Brain microvascular endothelial cell (primary cell): ENCODE results near the gene PSMA1.
A peak's percentile ranks its signal among the peaks of the same experiment; 100 is the strongest.
"Not testable (repeated sequence)": the region's sequence is repeated elsewhere in the genome, so short reads cannot be mapped to it uniquely, and the experiment has no call there.

Experiments
- DNase-seq: peaks from one replicate; pipeline ENCODE4 v3.0.0-alpha.2; 2020
- H3K27ac ChIP-seq: fragments of 250-450 bp; sonication (Bioruptor Pico); 2 replicates; pipeline ENCODE4 v1.5.1; 2020; ENCODE audit warnings: mild to moderate bottlenecking, moderate library complexity
- H3K27me3 ChIP-seq: fragments of 250-450 bp; sonication (Bioruptor Pico); replicated peaks from 2 replicates; pipeline ENCODE4 v1.5.1; 2020; ENCODE audit warnings: mild to moderate bottlenecking
- H3K36me3 ChIP-seq: fragments of 250-450 bp; sonication (Bioruptor Pico); replicated peaks from 2 replicates; pipeline ENCODE4 v1.5.1; 2020; ENCODE audit warnings: mild to moderate bottlenecking
- H3K4me3 ChIP-seq: 2 replicates; pipeline ENCODE4 v1.5.1; 2011; ENCODE audit warnings: low read depth, mild to moderate bottlenecking, control low read depth, low read length, moderate library complexity
- in situ Hi-C: cut with HindIII; loops from 2 replicates; pipeline ENCODE4 v1.10.0; 2017; ENCODE audit warnings: low sequenced_read_pairs, low pct_ligation_motif_present
- TF ChIP-seq, protein P1 (sequence below): IDR thresholded peaks from 2 replicates; pipeline ENCODE4 v1.5.1; 2011; ENCODE audit warnings: low read depth, mild to moderate bottlenecking, moderate library complexity, low read length, control low read depth, inconsistent platforms; ENCODE audit errors: missing control alignments

The PSMA1 gene

DNA sequence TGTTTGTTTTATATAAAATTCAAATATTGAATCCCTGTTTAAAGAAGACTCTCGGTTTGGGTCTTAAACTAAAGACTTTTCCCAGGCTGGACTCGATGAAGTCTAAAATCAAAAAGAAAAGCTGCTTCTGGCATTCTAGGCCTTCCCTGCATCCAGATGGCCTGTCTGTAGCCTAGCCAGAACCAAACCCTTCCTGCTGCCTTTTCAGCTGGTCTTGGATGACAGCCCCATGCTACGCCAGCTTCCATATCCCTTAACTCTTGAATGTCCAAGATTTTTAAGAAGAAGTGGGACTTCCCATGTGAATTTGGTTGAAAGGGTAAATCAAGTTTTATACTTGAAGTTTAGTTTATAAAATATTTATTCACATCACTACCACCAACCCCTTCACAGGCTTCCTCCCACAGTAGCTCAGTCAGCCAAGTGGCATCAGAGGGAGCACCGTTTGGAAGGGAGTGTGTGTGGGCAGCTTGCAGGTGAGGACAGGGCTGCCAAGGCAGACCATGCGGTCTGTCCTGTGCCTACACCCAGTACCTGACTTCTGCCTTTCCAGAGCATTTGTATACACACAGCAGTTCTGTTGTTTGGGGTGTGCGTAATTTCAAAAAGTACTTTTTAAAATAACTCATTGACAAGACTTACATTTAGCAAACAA lies 18.2 kb upstream of the PSMA1 start:
- Histone ChIP-seq H3K36me3 (no peaks in the 10 kb centered on the region), H3K27me3 (no peaks in the 10 kb centered on the region), H3K4me3 (no peak overlapping the region), H3K27ac (no peak overlapping the region)
- TF ChIP-seq, protein P1, sequence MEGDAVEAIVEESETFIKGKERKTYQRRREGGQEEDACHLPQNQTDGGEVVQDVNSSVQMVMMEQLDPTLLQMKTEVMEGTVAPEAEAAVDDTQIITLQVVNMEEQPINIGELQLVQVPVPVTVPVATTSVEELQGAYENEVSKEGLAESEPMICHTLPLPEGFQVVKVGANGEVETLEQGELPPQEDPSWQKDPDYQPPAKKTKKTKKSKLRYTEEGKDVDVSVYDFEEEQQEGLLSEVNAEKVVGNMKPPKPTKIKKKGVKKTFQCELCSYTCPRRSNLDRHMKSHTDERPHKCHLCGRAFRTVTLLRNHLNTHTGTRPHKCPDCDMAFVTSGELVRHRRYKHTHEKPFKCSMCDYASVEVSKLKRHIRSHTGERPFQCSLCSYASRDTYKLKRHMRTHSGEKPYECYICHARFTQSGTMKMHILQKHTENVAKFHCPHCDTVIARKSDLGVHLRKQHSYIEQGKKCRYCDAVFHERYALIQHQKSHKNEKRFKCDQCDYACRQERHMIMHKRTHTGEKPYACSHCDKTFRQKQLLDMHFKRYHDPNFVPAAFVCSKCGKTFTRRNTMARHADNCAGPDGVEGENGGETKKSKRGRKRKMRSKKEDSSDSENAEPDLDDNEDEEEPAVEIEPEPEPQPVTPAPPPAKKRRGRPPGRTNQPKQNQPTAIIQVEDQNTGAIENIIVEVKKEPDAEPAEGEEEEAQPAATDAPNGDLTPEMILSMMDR = no peak
- no peak for DNase-seq
- in situ Hi-C loops = no loop called here

DNA sequence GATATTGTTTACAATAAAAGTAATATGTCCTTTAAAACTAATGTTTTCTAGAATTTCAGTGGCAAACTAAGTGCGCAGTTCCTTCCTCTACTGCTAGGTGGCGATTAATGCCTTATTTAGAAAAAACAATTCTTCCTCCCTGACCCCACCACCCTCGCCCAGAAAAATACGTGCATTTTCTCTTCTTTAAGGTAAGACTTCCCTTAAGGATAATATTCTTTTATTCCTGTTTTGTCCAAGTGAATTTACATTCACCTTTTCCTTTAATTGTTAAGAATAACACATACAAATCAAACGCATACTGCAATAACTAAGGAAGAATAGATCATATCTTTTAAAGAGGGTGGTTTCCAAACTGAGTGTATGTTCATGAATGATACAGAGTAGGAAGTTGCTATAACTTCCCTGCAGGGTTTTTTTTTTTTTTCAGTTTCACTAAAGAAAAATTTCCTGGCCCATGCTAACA lies 17.0 kb upstream of the PSMA1 start:
- in situ Hi-C loops = no loop called here
- TF ChIP-seq, protein P1 = peak; percentile 78
- Histone ChIP-seq H3K4me3 (no peak overlapping the region), H3K27ac (no peak overlapping the region), H3K27me3 (no peaks in the 10 kb centered on the region), H3K36me3 (no peaks in the 10 kb centered on the region)
- DNase-seq = peak; percentile 31

DNA sequence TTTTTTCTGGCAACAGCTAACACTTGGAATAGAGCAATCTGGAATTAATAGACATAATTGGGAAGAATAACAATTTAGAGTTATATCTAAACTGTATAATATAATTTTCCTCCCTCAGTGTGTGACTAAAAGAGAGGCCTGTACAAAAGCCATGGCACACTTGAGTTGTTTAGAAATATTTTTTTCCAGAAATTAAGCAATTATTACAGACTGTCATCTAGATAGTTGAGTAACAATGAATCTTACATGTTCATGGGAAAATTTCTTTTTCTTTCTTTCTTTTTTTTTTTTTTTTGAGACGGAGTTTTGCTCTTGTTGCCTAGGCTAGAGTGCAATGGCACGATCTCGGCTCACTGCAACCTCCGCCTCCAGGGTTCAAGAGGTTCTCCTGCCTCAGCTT lies 15.0 kb upstream of the PSMA1 start:
- H3K27ac ChIP-seq, H3K36me3 ChIP-seq, H3K4me3 ChIP-seq, DNase-seq, in situ Hi-C loops, H3K27me3 ChIP-seq: not testable (repeated sequence)

DNA sequence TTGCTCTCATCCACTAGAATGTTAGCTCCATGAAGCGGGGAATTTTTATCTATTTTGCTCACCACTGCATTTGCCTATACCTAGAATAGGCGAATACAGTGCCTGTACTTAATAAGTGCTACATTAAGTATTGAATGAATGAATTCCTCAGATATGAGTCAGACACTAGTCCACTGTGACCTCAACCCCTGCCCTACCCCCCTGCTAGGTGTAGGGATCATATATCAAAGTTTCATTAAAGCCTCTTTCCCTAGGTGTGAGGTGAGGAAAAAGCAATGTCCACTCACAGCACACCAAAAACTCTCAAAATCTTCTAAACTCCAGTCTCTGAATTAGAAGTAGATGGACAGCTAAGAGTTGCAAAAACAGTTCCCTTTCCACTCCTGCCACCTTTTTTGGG lies 9.8 kb upstream of the PSMA1 start:
- Histone ChIP-seq H3K4me3 (no peak overlapping the region), H3K36me3 (no peaks in the 10 kb centered on the region), H3K27ac (no peak overlapping the region), H3K27me3 (no peaks in the 10 kb centered on the region)
- TF ChIP-seq, protein P1 = no peak
- DNase-seq = no peak
- in situ Hi-C loops = no loop called here

DNA sequence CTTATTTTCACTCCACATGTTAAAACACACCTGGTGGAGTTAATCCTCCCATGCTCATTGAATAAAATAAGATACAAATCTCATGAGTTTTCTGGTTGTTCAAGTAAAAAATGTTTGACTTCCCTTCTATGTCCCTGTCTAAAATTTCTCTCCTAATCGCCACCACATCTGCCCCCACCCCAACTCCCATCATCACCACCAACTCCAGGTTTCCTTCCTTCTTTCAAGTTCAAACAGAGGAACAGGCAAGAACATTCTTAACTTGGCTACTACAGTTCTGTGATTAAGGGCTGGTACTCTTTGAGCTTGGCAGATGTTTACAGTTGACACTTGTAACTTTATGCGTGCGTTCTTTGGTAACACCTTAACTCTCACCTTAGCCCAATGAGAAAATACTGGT lies 9.1 kb upstream of the PSMA1 start:
- H3K27me3 ChIP-seq = no peaks in the 10 kb centered on the region
- no peak overlapping the region for H3K27ac ChIP-seq
- H3K36me3 ChIP-seq = no peaks in the 10 kb centered on the region
- in situ Hi-C loops = no loop called here
- no peak for DNase-seq
- TF ChIP-seq, protein P1 = no peak
- H3K4me3 ChIP-seq = no peak overlapping the region

DNA sequence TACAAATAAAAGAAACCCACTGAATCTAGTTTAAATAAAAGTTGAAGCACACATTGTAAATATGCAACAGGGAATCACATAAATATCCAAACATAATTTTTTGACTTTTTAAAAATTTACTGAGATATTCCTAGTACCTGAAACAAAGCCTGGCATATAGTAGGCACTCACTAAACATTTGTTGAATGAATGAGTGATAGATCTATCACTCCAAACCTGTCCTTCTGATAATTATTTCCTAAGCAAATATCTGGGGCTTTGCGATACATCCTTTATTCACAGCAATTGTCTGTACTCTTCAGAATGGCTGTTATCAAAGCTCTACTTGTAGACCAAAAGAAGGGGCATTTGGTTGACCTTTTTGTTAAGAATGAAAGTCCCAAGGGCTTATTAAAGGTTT lies 2.6 kb upstream of the PSMA1 start:
- Histone ChIP-seq H3K36me3 (peaks cover 5% of the 10 kb centered on the region), H3K27me3 (no peaks in the 10 kb centered on the region), H3K27ac (no peak overlapping the region), H3K4me3 (no peak overlapping the region)
- in situ Hi-C loops = no loop called here
- TF ChIP-seq, protein P1 = no peak
- DNase-seq = no peak
